HCT116 (cell line): ENCODE results near the gene MPPED1.

Experiments
- CEBPB ChIP-seq: IDR thresholded peaks from 2 replicates; pipeline ENCODE4 v1.6.1; 2012; ENCODE audit warnings: low read depth
- CTCF ChIP-seq, 3 experiments: fragments of 200-600 bp in 1 of 3; sonication (generic) in 1 of 3; IDR thresholded peaks in 2 of 3; conservative IDR thresholded peaks in 1 of 3; 2 replicates each; pipeline ENCODE4 v1.5.1; 2012 to 2017; ENCODE audit warnings: low read depth in 2 of 3, low read length in 2 of 3, antibody characterized with exemption in 1 of 3, borderline replicate concordance in 1 of 3, control low read depth in 1 of 3, mild to moderate bottlenecking in 1 of 3, mixed read lengths in 1 of 3, mixed run types in 1 of 3, moderate library complexity in 1 of 3; ENCODE audit not compliant: insufficient read depth in 1 of 3
- EZH2 ChIP-seq: fragments of 200-600 bp; sonication (generic); IDR thresholded peaks from 2 replicates; pipeline ENCODE4 v1.6.1; 2017; ENCODE audit warnings: antibody characterized with exemption, mixed run types
- POLR2A ChIP-seq: IDR thresholded peaks from 2 replicates; pipeline ENCODE4 v1.7.0; 2011; ENCODE audit warnings: borderline replicate concordance; ENCODE audit not compliant: insufficient read depth, insufficient read length; ENCODE audit errors: extremely low read depth
- POLR2AphosphoS5 ChIP-seq: IDR thresholded peaks from 2 replicates; pipeline ENCODE4 v1.6.1; 2011; ENCODE audit warnings: mild to moderate bottlenecking, low read depth, low read length, moderate library complexity
- RAD21 ChIP-seq: IDR thresholded peaks from 2 replicates; pipeline ENCODE4 v1.6.1; 2012; ENCODE audit warnings: low read depth, mild to moderate bottlenecking
- REST ChIP-seq: IDR thresholded peaks from 2 replicates; pipeline ENCODE4 v1.6.1; 2012; ENCODE audit warnings: low read depth
- TCF7L2 ChIP-seq: IDR thresholded peaks from 2 replicates; pipeline ENCODE4 v1.7.0; 2011; ENCODE audit warnings: borderline replicate concordance, inconsistent platforms; ENCODE audit not compliant: insufficient read depth, insufficient read length; ENCODE audit errors: extremely low read depth
- ZNF274 ChIP-seq: fragments of 200-500 bp; sonication (Bioruptor generic); IDR thresholded peaks from 2 replicates; pipeline ENCODE4 v1.6.1; 2014; ENCODE audit warnings: mild to moderate bottlenecking, low read depth, low read length, inconsistent platforms

- no peak for TF ChIP-seq TCF7L2
- TF ChIP-seq POLR2A = no peak
- TF ChIP-seq EZH2 = no peak
- no peak for TF ChIP-seq CTCF (IDR thresholded peaks at IDR 0.05 in 2 of 3, conservative IDR thresholded peaks at IDR 0.05 in 1 of 3; ENCODE audit: borderline replicate concordance in 1 of 3, insufficient read depth in 1 of 3, low read depth in 2 of 3, low read length in 2 of 3)
- TF ChIP-seq ZNF274 = no peak
- TF ChIP-seq REST = no peak
- TF ChIP-seq CEBPB = no peak
- no peak for TF ChIP-seq RAD21
- no peak for TF ChIP-seq POLR2AphosphoS5
These were observed 15.4 kb upstream of the MPPED1 start for GRCh38 chr22:43396321-43396933.
